ENCODE data around the gene CSF2RB.

DNA sequence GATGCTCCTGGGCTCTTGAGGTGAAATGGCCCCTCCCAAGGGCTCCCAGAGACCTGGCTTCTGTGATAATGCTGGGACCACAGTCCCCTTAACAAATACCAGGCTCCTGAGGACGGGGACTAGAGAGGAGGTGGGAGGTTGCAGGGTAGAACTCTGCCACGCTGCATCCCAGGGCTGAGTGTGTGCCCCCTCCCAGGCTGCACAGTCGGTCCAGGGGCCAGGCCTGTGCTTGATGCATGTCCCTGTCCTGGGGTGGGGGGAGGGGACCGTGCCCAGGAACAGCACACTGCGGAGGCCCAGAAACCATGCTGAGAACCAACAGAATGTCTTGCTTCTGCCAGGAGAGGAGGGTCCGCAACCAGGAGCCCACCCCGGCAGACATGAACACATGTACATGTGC, 9.3 kb downstream of the CSF2RB start:
- TF ChIP-seq, protein P1, sequence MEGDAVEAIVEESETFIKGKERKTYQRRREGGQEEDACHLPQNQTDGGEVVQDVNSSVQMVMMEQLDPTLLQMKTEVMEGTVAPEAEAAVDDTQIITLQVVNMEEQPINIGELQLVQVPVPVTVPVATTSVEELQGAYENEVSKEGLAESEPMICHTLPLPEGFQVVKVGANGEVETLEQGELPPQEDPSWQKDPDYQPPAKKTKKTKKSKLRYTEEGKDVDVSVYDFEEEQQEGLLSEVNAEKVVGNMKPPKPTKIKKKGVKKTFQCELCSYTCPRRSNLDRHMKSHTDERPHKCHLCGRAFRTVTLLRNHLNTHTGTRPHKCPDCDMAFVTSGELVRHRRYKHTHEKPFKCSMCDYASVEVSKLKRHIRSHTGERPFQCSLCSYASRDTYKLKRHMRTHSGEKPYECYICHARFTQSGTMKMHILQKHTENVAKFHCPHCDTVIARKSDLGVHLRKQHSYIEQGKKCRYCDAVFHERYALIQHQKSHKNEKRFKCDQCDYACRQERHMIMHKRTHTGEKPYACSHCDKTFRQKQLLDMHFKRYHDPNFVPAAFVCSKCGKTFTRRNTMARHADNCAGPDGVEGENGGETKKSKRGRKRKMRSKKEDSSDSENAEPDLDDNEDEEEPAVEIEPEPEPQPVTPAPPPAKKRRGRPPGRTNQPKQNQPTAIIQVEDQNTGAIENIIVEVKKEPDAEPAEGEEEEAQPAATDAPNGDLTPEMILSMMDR (conservative IDR thresholded peaks at IDR 0.05), result no peak
- no peak for TF ChIP-seq EZH2 (IDR thresholded peaks at IDR 0.05; ENCODE audit: low read depth)
